HUES48 (cell line): ENCODE measurements around the gene PIK3R4.

Source experiments
- H3K27ac ChIP-seq: one replicate; pipeline ENCODE4 v1.7.0; 2013; ENCODE audit warnings: low read depth, low read length, inconsistent platforms
- H3K27me3 ChIP-seq: 2 replicates; pipeline ENCODE4 v1.6.1; 2013; ENCODE audit warnings: mild to moderate bottlenecking, low read length; ENCODE audit not compliant: control insufficient read depth, insufficient read depth
- H3K36me3 ChIP-seq: 2 replicates; pipeline ENCODE4 v1.6.1; 2013; ENCODE audit warnings: low read length; ENCODE audit not compliant: control insufficient read depth, insufficient read depth
- H3K4me1 ChIP-seq: 2 replicates; pipeline ENCODE4 v1.6.1; 2013; ENCODE audit warnings: mild to moderate bottlenecking, low read length; ENCODE audit not compliant: control insufficient read depth, insufficient read depth
- H3K4me3 ChIP-seq: 2 replicates; pipeline ENCODE4 v1.5.1; 2013; ENCODE audit warnings: mild to moderate bottlenecking, low read depth, low read length
- H3K9ac ChIP-seq: 2 replicates; pipeline ENCODE4 v1.6.1; 2013; ENCODE audit warnings: mild to moderate bottlenecking, low read depth, low read length, moderate library complexity
- H3K9me3 ChIP-seq: 2 replicates; pipeline ENCODE4 v1.6.1; 2013; ENCODE audit warnings: low read length; ENCODE audit not compliant: control insufficient read depth, insufficient read depth

The PIK3R4 gene

DNA sequence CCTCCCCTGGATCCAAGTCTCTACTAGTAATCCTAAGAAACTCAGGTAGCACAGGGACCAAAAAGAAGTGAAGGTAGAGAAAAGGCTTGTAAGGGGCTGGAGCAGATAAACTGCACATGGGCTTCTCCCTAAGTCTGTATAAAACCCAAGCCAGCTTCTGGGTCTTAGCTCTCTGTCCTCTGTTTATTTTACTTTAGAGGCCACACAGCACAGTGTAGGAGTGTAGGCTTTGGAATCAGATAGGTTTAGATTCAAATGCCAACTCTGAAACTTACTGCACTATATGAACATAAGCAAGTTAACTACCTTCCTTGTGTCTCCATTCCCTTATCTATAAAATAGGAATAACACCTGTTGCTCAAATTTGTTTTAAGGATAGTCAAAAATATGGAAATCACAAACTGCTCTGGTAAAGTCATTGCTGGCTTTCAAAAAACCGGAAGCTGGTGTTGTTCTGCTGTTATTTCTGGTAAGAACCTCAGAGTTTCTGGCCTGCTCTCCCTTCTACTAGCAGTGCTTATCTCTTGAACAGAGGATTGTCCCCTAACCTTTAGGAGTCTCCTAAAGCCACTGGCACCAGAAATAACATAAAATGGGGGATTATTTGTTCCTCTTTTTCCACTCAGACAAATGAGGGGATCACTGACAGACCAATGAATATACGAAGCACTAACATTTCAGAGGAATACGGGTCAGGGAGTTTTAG lies 33.8 kb downstream of the PIK3R4 start:
- Histone ChIP-seq H3K4me3 (no peak overlapping the region), H3K9ac (no peak overlapping the region), H3K27me3 (no peaks in the 10 kb centered on the region), H3K27ac (no peak overlapping the region), H3K4me1 (no peaks in the 10 kb centered on the region), H3K9me3 (no peaks in the 10 kb centered on the region), H3K36me3 (peaks cover 48% of the 10 kb centered on the region)

DNA sequence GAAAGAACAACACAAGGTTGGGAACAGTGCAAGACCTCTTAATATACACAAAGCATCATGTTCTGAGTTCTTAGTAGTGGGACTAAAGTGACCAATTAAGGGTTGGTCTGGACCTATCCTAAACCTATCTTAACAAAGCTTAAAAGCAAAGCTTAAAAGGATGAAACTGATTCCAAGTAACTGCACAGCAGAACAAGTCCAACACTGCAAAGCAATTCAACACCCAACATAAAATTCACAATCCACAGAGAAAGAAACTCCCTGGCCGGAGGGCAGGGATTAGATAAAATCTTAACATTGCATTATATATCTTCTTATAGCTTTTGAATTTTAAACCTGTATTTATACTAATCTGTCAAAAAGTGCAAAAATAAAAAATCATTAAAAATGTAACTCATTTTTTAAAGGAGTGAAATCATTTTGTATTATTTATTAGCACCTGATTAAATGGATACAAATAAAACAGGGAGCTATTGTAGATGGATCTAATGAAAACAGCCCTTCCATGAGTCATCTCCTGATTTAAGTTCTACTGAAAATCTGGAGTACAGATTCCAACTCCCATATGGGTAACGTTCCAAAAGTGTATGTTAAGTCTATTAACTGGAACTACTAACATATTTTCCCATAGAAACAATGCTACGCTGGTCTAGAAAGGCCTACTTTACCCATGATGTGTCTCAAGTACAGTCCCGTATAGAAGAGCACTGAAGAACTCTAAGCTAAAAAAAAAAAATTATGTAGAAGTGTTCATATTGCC lies 34.9 kb downstream of the PIK3R4 start:
- Histone ChIP-seq H3K27me3 (no peaks in the 10 kb centered on the region), H3K4me1 (no peaks in the 10 kb centered on the region), H3K36me3 (peaks cover 53% of the 10 kb centered on the region), H3K9ac (no peak overlapping the region), H3K27ac (no peak overlapping the region), H3K4me3 (no peak overlapping the region), H3K9me3 (no peaks in the 10 kb centered on the region)

DNA sequence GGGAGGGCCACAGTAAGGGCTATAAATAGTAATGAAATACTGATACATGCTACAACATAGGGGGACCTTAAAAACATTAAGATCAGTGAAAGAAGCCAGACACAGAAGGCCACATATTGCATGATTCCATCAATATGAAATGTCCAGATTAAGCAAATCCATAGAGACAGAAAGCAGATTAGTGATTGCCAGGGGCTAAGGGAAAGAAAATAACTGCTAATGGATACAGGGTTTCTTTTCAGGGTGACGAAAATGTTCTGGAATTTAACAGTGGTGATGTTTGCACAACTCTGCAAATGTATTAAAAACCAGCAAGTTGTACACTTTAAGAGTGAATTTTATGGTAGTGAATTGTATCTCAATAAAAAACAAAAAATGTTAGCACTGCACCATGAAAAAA lies 37.0 kb downstream of the PIK3R4 start:
- Histone ChIP-seq H3K9me3 (no peaks in the 10 kb centered on the region), H3K4me1 (no peaks in the 10 kb centered on the region), H3K36me3 (peaks cover 49% of the 10 kb centered on the region), H3K27me3 (no peaks in the 10 kb centered on the region), H3K4me3 (no peak overlapping the region), H3K9ac (no peak overlapping the region), H3K27ac (no peak overlapping the region)

DNA sequence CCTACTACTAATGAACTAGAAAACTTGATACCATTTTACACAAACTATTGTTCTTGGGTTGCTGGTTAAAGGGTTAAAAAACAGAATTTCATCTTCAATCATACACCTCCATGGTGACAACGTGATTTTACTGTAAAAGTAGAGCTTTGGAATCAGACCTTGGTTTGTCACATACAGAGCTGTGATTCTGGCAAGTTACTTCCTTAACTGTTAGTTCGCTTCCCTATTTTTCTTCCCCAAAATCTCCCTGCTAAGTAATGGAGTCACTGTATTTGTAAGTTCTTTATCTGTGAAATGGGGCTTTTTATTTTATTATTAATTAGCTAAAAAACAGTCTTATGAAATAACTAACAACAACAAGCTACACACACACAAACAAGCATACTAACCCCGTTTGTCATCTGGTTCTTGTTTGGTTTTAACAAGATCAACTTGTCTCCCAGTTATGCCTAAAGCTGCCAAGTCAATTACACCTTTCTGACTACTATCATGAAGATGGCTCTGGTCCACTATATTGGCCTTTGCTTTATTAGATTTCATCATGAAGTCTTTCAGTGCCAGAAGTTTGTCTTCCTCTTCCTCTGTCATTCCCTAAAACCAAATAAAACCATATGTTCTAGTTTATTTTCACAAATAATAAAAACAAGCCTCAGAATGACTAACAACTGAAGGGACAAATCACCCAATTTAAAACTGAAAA lies 38.6 kb downstream of the PIK3R4 start:
- peaks cover 58% of the 10 kb centered on the region for H3K36me3 ChIP-seq
- H3K4me1 ChIP-seq = no peaks in the 10 kb centered on the region
- no peak overlapping the region for H3K9ac ChIP-seq
- no peaks in the 10 kb centered on the region for H3K9me3 ChIP-seq
- no peak overlapping the region for H3K27ac ChIP-seq
- no peaks in the 10 kb centered on the region for H3K27me3 ChIP-seq
- no peak overlapping the region for H3K4me3 ChIP-seq

DNA sequence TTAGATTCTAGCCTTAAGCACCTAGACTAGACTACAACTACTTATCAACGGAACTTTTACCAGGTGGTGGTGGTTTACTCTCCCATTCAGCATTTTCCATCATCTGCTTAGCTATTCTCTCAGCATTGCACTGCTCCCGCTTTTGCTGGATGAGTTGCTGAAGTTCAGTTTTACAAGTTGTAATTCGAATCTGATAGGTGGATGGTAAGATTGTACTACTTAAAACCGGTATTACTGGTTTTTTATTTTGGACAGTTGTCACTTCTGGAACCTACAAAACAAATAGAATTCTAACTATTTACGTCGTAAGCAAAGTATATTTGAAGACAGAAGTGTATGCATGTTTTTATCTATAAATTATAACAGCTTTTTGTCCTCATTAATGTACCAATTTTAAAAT lies 41.1 kb downstream of the PIK3R4 start:
- Histone ChIP-seq H3K4me3 (no peak overlapping the region), H3K36me3 (peaks cover 75% of the 10 kb centered on the region), H3K27ac (no peak overlapping the region), H3K27me3 (no peaks in the 10 kb centered on the region), H3K9ac (no peak overlapping the region), H3K4me1 (no peaks in the 10 kb centered on the region), H3K9me3 (no peaks in the 10 kb centered on the region)

DNA sequence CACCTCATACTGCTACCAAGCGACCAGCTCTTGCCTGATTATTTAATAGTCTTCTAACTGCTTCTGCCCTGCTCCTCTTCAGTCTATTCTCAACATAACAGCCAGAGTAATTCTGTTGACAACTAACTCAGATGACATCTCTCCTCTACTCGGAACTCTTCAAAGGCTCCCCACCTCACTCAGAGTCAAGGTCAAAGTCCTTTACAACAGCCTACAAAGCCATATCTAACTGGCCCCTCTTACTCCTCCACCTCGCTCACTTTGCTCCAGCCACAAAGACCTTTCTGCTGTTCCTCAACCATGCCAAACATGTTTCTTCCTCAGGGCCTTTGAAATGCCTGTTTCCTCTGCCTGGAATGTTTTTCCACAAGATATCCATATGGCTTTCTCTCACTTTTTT lies 43.6 kb downstream of the PIK3R4 start:
- no peaks in the 10 kb centered on the region for H3K4me1 ChIP-seq

DNA sequence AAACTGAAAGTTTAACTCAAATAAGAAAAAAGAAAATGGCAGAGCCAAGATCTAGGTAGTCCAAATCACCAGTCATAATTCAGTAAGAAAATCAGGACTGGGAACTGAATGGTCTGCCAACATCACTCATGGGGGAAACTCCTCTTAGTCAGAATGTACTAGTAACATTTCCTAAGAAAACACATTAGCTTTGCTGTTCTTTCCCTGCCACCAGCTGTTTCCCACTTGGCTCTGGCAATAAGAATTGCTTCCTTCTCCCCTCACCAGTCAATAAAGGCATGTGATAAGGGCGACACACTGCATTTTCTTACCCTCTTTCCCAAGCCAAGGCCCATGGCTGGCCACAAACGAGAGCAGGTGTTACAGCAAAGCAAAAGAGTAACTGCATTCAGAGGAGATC lies 46.1 kb downstream of the PIK3R4 start:
- Histone ChIP-seq H3K36me3 (peaks cover 61% of the 10 kb centered on the region), H3K4me1 (no peaks in the 10 kb centered on the region), H3K27ac (no peak overlapping the region), H3K9ac (no peak overlapping the region), H3K4me3 (no peak overlapping the region), H3K27me3 (no peaks in the 10 kb centered on the region), H3K9me3 (no peaks in the 10 kb centered on the region)

More for the DNA sequence above, 43.6 kb downstream of the PIK3R4 start:
- Histone ChIP-seq H3K9ac (no peak overlapping the region), H3K27ac (no peak overlapping the region), H3K36me3 (peaks cover 76% of the 10 kb centered on the region), H3K9me3 (no peaks in the 10 kb centered on the region), H3K4me3 (no peak overlapping the region), H3K27me3 (no peaks in the 10 kb centered on the region)

DNA sequence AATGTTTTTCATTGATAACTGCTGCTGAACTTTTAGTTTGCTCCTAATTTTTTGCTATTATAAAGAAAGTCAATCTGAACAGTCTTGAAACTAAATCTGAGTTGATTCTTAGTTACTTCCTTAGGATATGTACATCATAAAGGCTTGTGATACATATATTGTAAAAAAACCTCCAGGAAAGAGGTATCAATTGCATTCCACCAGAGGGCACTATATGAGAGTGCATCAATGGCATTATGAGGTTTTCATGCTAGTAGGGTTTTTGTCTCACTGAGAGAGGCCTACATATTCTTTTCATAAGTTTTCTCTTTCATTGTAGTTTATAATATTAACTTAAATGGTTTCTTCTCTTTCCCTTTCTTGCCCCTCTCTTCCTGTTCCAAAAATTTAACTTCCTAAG lies 46.9 kb downstream of the PIK3R4 start:
- Histone ChIP-seq H3K9ac (no peak overlapping the region), H3K4me3 (no peak overlapping the region), H3K9me3 (no peaks in the 10 kb centered on the region), H3K27me3 (no peaks in the 10 kb centered on the region), H3K36me3 (peaks cover 59% of the 10 kb centered on the region), H3K4me1 (no peaks in the 10 kb centered on the region), H3K27ac (no peak overlapping the region)

DNA sequence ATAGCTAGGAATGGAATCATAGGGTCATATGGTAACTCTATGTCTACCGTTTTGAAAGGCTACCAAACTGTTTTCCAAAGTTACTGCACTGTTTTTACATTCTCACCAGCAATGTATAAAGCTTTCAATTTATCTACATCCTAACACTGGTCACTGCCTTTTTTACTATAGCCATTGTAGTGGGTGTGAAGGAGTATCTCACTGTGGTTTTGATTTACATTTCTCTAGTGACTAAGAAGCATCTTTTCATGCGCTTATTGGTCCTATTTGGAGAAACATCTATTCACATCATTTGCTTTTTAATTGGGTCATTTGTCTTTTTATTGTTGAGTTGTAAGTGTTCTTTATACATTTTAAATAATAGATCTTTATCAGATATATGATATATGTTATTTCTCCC lies 53.3 kb downstream of the PIK3R4 start:
- no peak overlapping the region for H3K27ac ChIP-seq
- H3K4me3 ChIP-seq = no peak overlapping the region
- no peaks in the 10 kb centered on the region for H3K9me3 ChIP-seq
- no peaks in the 10 kb centered on the region for H3K4me1 ChIP-seq
- no peak overlapping the region for H3K9ac ChIP-seq
- H3K27me3 ChIP-seq = no peaks in the 10 kb centered on the region
- peaks cover 35% of the 10 kb centered on the region for H3K36me3 ChIP-seq

DNA sequence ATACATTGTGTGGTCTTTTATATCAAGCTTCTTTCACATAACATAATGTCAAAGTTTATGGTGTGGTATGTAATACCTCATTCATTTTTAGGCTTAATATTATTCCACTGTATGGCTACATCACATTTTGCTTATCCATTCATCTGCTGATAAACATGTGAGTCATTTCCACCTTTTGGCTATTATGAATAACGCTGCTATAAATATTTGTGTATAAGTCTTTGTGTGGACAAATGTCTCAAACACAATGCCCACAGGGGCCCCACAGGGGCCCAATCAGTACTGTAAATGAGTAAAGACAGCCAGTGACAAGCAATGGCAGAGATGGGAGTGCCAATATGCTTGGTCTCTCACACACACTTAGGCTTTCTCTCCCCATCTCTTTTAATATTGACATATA lies 54.2 kb downstream of the PIK3R4 start:
- Histone ChIP-seq H3K27me3 (no peaks in the 10 kb centered on the region), H3K4me3 (no peak overlapping the region), H3K27ac (no peak overlapping the region), H3K9me3 (no peaks in the 10 kb centered on the region), H3K36me3 (peaks cover 32% of the 10 kb centered on the region), H3K4me1 (no peaks in the 10 kb centered on the region), H3K9ac (no peak overlapping the region)
